Activated CD8-positive, alpha-beta T cell treated with anti-CD3 and anti-CD28 coated beads for 36 hours (primary cell): ENCODE measurements around the gene GALNT14. TPM values are rescaled to one million over a fixed set of nuclear protein-coding genes. Genes with fewer than 3 reads are reported as not detected.

ENCODE experiments used
- ATAC-seq: fragments of 200-7000 bp; cut with Tn5 transposase; one replicate; pipeline ENCODE4 v1.10.0; 2021; ENCODE audit warnings: mild to moderate bottlenecking, moderate library complexity
- CTCF ChIA-PET: fragments of 350-600 bp; sonication (Branson Sonifier 250); formaldehyde crosslinking; loops from one replicate; lab custom pipeline; 2021; ENCODE audit warnings: antibody characterized with exemption; lab: Charles Lee
- POLR2A ChIA-PET: fragments of 350-600 bp; sonication (Branson Sonifier 250); formaldehyde crosslinking; loops from one replicate; lab custom pipeline; 2021; ENCODE audit warnings: antibody characterized with exemption; lab: Charles Lee
- DNase-seq: peaks from one replicate; pipeline ENCODE4 v3.0.0-alpha.2; 2020
- H3K27ac Mint-ChIP-seq: one replicate; pipeline ENCODE4 v1.8.0; 2021; ENCODE audit warnings: mild to moderate bottlenecking, mixed read lengths
- H3K27me3 Mint-ChIP-seq: one replicate; pipeline ENCODE4 v1.8.0; 2021; ENCODE audit warnings: mixed read lengths
- H3K36me3 Mint-ChIP-seq: one replicate; pipeline ENCODE4 v1.8.0; 2021; ENCODE audit warnings: low read depth, mixed read lengths
- H3K4me1 Mint-ChIP-seq: one replicate; pipeline ENCODE4 v1.8.0; 2021; ENCODE audit warnings: low read depth, mixed read lengths
- H3K4me3 Mint-ChIP-seq: one replicate; pipeline ENCODE4 v1.8.0; 2021; ENCODE audit warnings: mild to moderate bottlenecking, moderate library complexity, mixed read lengths
- H3K9me3 Mint-ChIP-seq: one replicate; pipeline ENCODE4 v1.8.0; 2021; ENCODE audit warnings: mixed read lengths
- intact Hi-C: fragments of 100-400 bp; cut with micrococcal nuclease; formaldehyde crosslinking; loops from one replicate; pipeline ENCODE4 v1.10.0; 2022
- total RNA-seq, 2 experiments: library from RNA; stranded (reverse); gene quantifications; one replicate each; pipeline ENCODE4 v1.2.3, GENCODE V29; 2021
- TF ChIP-seq, protein P1 (sequence below): fragments of 200-600 bp; IDR thresholded peaks from one replicate; pipeline ENCODE4 v1.8.0; 2022; ENCODE audit warnings: antibody characterized with exemption, mild to moderate bottlenecking

The GALNT14 gene
- total RNA-seq, 2 experiments from 2014 or later, result 1.1 to 1.9 TPM

DNA sequence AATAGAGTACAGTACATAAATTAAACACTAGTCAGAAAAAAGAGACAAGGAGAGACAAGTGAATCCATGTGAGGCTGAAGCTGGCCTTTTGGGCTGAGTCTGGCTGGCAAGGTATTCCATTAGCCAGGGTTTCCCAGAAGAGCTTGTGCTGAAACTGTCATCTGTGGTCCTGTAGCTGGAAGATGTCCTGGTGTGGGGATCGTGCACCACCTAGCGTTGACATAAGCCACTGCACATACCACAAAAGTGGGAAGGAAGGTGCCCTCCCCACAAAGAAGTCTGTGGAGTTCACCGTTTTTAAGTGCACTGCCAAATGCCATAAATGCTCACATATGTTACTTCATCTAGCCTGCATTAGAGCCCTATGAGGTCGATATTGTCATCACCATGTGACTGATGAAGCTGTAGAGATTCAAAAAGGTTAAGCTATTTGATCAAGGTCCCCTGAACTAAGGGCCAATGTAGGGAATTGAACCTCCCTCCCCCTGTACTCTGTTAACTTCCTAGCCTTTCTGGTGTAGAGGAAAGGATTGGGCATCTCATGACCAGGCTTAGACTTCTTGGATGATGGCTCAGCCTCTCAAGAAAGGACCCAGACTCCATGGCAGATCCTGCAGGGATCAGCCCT, 31.9 kb upstream of the GALNT14 start:
- TF ChIP-seq, protein P1, sequence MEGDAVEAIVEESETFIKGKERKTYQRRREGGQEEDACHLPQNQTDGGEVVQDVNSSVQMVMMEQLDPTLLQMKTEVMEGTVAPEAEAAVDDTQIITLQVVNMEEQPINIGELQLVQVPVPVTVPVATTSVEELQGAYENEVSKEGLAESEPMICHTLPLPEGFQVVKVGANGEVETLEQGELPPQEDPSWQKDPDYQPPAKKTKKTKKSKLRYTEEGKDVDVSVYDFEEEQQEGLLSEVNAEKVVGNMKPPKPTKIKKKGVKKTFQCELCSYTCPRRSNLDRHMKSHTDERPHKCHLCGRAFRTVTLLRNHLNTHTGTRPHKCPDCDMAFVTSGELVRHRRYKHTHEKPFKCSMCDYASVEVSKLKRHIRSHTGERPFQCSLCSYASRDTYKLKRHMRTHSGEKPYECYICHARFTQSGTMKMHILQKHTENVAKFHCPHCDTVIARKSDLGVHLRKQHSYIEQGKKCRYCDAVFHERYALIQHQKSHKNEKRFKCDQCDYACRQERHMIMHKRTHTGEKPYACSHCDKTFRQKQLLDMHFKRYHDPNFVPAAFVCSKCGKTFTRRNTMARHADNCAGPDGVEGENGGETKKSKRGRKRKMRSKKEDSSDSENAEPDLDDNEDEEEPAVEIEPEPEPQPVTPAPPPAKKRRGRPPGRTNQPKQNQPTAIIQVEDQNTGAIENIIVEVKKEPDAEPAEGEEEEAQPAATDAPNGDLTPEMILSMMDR, result peak; percentile 90
- Mint-ChIP-seq H3K4me3 (no peak overlapping the region), H3K36me3 (no peaks in the 10 kb centered on the region), H3K27ac (no peak overlapping the region), H3K9me3 (no peaks in the 10 kb centered on the region), H3K27me3 (peaks cover 3% of the 10 kb centered on the region), H3K4me1 (no peaks in the 10 kb centered on the region)
- ATAC-seq, result peak; percentile 93
- ChIA-PET POLR2A (no interaction called here), CTCF (interaction anchor here (0.6 to 4.9 kb wide), 41 partner anchors 9 to 1291 kb away, joined by 3 to 93 read pairs (median 3); partner anchors contain the start of gene GALNT14)
- intact Hi-C loops, result loop anchor here (2.0 to 10.0 kb wide), 2 partner anchors 155 to 459 kb away; no protein-coding TSS in a partner anchor
- DNase-seq, result peak; percentile 64

DNA sequence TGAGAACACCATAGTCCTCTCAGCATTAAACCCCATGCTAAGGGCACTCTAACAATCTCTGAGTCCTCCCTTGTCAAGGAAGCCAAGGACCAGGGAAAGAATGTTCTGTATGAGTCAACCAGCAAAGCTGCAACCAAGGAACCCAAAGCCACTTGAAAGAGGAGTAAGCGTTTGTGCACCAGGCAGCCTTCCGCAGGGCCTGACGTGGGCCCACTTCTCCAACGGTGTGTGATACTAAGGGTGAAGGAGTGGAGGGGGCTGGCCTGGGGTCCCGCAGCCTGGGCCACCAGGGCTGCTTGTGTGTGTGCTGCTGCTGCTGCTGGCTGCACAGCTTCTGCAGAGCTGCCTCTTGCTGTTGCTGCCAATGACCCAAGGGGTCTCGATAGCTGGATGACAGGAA, 30.1 kb upstream of the GALNT14 start:
- no peak overlapping the region for H3K4me3 Mint-ChIP-seq
- H3K4me1 Mint-ChIP-seq, result no peaks in the 10 kb centered on the region
- POLR2A ChIA-PET, result no interaction called here
- ATAC-seq, result no peak
- no peaks in the 10 kb centered on the region for H3K36me3 Mint-ChIP-seq
- DNase-seq, result no peak
- TF ChIP-seq, protein P1, result no peak
- no peak overlapping the region for H3K27ac Mint-ChIP-seq
- H3K27me3 Mint-ChIP-seq, result peaks cover 3% of the 10 kb centered on the region
- CTCF ChIA-PET, result interaction anchor here (1.0 to 1.4 kb wide), 4 partner anchors 16 to 1003 kb away, joined by 3 to 6 read pairs (median 3); no protein-coding TSS in a partner anchor
- no peaks in the 10 kb centered on the region for H3K9me3 Mint-ChIP-seq
- intact Hi-C loops, result no loop called here

GRCh38 chr2:31166925-31167324, 28.7 kb upstream of the GALNT14 start:
- Mint-ChIP-seq H3K27me3 (peaks cover 3% of the 10 kb centered on the region), H3K27ac (no peak overlapping the region), H3K4me3 (no peak overlapping the region), H3K36me3 (no peaks in the 10 kb centered on the region), H3K9me3 (no peaks in the 10 kb centered on the region), H3K4me1 (no peaks in the 10 kb centered on the region)
- no peak for ATAC-seq
- intact Hi-C loops, result no loop called here
- TF ChIP-seq, protein P1, result no peak
- no peak for DNase-seq
- ChIA-PET CTCF (interaction anchor here (0.7 to 3.7 kb wide), 5 partner anchors 114 to 1003 kb away, joined by 3 to 15 read pairs (median 4); no protein-coding TSS in a partner anchor), POLR2A (no interaction called here)

- H3K27ac Mint-ChIP-seq, result no peak overlapping the region
- TF ChIP-seq, protein P1, result no peak
- ChIA-PET CTCF (no interaction called here), POLR2A (no interaction called here)
- H3K27me3 Mint-ChIP-seq, result peaks cover 3% of the 10 kb centered on the region
- no peaks in the 10 kb centered on the region for H3K4me1 Mint-ChIP-seq
- no peaks in the 10 kb centered on the region for H3K36me3 Mint-ChIP-seq
- ATAC-seq (no peak), DNase-seq (no peak)
- intact Hi-C loops, result no loop called here
- H3K4me3 Mint-ChIP-seq, result no peak overlapping the region
- H3K9me3 Mint-ChIP-seq, result no peaks in the 10 kb centered on the region
Measured at GRCh38 chr2:31163011-31163539, 24.8 kb upstream of the GALNT14 start.

DNA sequence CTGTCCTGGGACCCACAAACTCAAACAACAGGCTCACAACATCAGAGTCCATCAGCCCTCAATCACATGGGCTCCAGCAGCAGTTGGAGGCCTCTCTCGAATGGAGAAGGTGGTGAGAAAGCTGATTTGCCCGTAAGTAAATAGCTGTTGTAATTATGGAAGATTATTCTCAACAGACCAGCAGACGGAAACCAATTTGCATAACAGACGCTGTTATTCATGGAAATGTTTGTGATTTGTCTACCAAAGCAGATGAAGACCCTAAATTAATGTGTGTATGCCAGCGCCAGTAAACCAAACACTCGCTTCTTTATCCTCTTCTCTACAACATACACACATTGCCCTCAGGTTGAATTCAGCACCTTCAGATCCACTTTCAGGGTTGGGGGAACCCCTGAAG, 23.4 kb upstream of the GALNT14 start:
- Mint-ChIP-seq H3K27me3 (peaks cover 2% of the 10 kb centered on the region), H3K27ac (no peak overlapping the region), H3K4me1 (no peaks in the 10 kb centered on the region), H3K36me3 (no peaks in the 10 kb centered on the region), H3K4me3 (no peak overlapping the region), H3K9me3 (no peaks in the 10 kb centered on the region)
- ATAC-seq, result no peak
- intact Hi-C loops, result no loop called here
- ChIA-PET CTCF (interaction anchor here (1.2 to 1.3 kb wide), 2 partner anchors 9 to 173 kb away, joined by 3 to 5 read pairs; no protein-coding TSS in a partner anchor), POLR2A (no interaction called here)
- TF ChIP-seq, protein P1, result no peak
- no peak for DNase-seq
